Mucosa of descending colon (tissue), 3 donors: Measurements from ENCODE around the gene CHST11. TPM values are rescaled to one million over a fixed set of nuclear protein-coding genes. Genes with fewer than 3 reads are reported as not detected.

Experiments used
- ATAC-seq: fragments of 200-7000 bp; cut with Tn5 transposase; one replicate; pipeline ENCODE4 v1.9.1; 2020; ENCODE audit warnings: mild to moderate bottlenecking, moderate library complexity
- DNase-seq, 3 donors: peaks; one replicate each; pipeline ENCODE4 v3.0.0-alpha.2; 2020
- H3K36me3 ChIP-seq: fragments of 200-600 bp; one replicate; pipeline ENCODE4 v1.8.0; 2021; ENCODE audit warnings: low read depth, mild to moderate bottlenecking
- H3K4me1 ChIP-seq: fragments of 200-600 bp; one replicate; pipeline ENCODE4 v1.8.0; 2021; ENCODE audit warnings: low read depth, mild to moderate bottlenecking
- H3K4me3 ChIP-seq: fragments of 200-600 bp; one replicate; pipeline ENCODE4 v1.8.0; 2021; ENCODE audit warnings: mild to moderate bottlenecking
- H3K9me3 ChIP-seq: fragments of 200-600 bp; one replicate; pipeline ENCODE4 v1.8.0; 2021; ENCODE audit warnings: mild to moderate bottlenecking
- CTCF ChIP-seq: fragments of 200-600 bp; IDR thresholded peaks from one replicate; pipeline ENCODE4 v1.8.0; 2022; ENCODE audit warnings: antibody characterized with exemption, mild to moderate bottlenecking
- intact Hi-C, 2 donors: fragments of 100-400 bp; cut with DNase I in 1 of 2; cut with micrococcal nuclease in 1 of 2; formaldehyde crosslinking; loops; one replicate each; pipeline versions ENCODE4 v1.11.0 to v1.11.1; 2022; cut with DNase I, micrococcal nuclease
- total RNA-seq, 3 donors: library from RNA; stranded (reverse); fragmentation: NEBNext Ultra II Directional in 2 of 3; extraction: Animal tissue kit (Norgen Biotek cat#: 25700) in 2 of 3; gene quantifications; one replicate each; pipeline versions ENCODE4 v1.2.1 to v1.2.4, GENCODE V29; 2021 to 2023
- donor health status: DM: no; HTN: no; CAD: no; lungs with moderate emphysema.
- donor health status: DM: no; HTN: no; CAD: no.
- donor health status: DM: no; HTN: yes; CAD: no.

CHST11 gene
- total RNA-seq, 3 donors from 2014 or later, result 3.3 to 15.2 (median 6.6) TPM

- Histone ChIP-seq H3K4me1 (peaks cover 5% of the 10 kb centered on the region), H3K36me3 (no peaks in the 10 kb centered on the region), H3K4me3 (no peak overlapping the region), H3K9me3 (no peaks in the 10 kb centered on the region)
- ATAC-seq, result peak; percentile 20
- peak in 1 of 3 donors; percentile 13 for DNase-seq
- intact Hi-C loops, result no loop called here
- no peak for TF ChIP-seq CTCF
Observed at GRCh38 chr12:104719700-104720338, 263.1 kb downstream of the CHST11 start.

GRCh38 chr12:104720339-104721038 lies 263.7 kb downstream of the CHST11 start:
- ATAC-seq, result peak; percentile 68
- H3K4me1 ChIP-seq, result peaks cover 5% of the 10 kb centered on the region
- no peak for TF ChIP-seq CTCF

GRCh38 chr12:104721039-104721405 lies 264.3 kb downstream of the CHST11 start:
- no peak for DNase-seq
- no peaks in the 10 kb centered on the region for H3K36me3 ChIP-seq
- intact Hi-C loops, result no loop called here
- H3K4me3 ChIP-seq, result no peak overlapping the region
- no peak for ATAC-seq
- no peaks in the 10 kb centered on the region for H3K9me3 ChIP-seq
- TF ChIP-seq CTCF, result no peak
- peaks cover 5% of the 10 kb centered on the region for H3K4me1 ChIP-seq

More at GRCh38 chr12:104720339-104721038, 263.7 kb downstream of the CHST11 start:
- no peaks in the 10 kb centered on the region for H3K36me3 ChIP-seq
- no peaks in the 10 kb centered on the region for H3K9me3 ChIP-seq
- intact Hi-C loops, result no loop called here
- no peak overlapping the region for H3K4me3 ChIP-seq
- peak in 2 of 3 donors; percentile 46 to 49 for DNase-seq

GRCh38 chr12:104721936-104722335 lies 265.2 kb downstream of the CHST11 start:
- no peak for TF ChIP-seq CTCF
- peaks cover 5% of the 10 kb centered on the region for H3K4me1 ChIP-seq
- no peaks in the 10 kb centered on the region for H3K9me3 ChIP-seq
- DNase-seq, result no peak
- intact Hi-C loops, result no loop called here
- no peaks in the 10 kb centered on the region for H3K36me3 ChIP-seq
- H3K4me3 ChIP-seq, result no peak overlapping the region
- no peak for ATAC-seq

- intact Hi-C loops, result no loop called here
- H3K4me1 ChIP-seq, result peaks cover 5% of the 10 kb centered on the region
Observed at GRCh38 chr12:104722601-104723534, 266.1 kb downstream of the CHST11 start.

More at GRCh38 chr12:104722601-104723534, 266.1 kb downstream of the CHST11 start:
- Histone ChIP-seq H3K9me3 (no peaks in the 10 kb centered on the region), H3K36me3 (no peaks in the 10 kb centered on the region), H3K4me3 (no peak overlapping the region)
- no peak for TF ChIP-seq CTCF
- no peak for ATAC-seq
- DNase-seq, result no peak
